GM21447 (cell line): ENCODE results near the gene GPATCH2.
"Not testable (repeated sequence)": the region's sequence is repeated elsewhere in the genome, so short reads cannot be mapped to it uniquely, and the experiment has no call there.

Source experiments
- ATAC-seq: cut with Tn5 transposase; IDR thresholded peaks from one replicate; pipeline ENCODE4 v1.9.1; 2021; ENCODE audit not compliant: unreplicated experiment

GPATCH2 gene

GRCh38 chr1:217453816-217454215 lies 177.1 kb downstream of the GPATCH2 start:
- no peak for ATAC-seq

DNA sequence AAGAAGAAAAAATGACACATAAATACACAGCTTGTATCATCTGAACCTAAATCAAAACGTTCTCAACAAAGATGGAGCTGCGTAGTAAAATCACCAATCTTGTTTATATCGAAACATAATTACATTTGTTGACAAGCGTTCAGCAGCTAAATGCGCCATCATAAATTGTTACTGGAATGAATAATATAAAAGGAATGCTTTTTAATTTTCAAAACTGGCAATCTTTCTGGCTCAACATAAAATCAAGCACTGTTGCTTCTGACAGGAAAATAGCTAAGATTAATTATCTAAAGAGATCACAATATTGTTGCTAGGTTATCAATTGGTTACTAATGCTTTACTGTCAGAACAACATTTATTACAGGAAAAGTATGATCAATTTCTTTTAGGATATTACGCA lies 181.5 kb downstream of the GPATCH2 start:
- no peak for ATAC-seq

GRCh38 chr1:217443845-217444244 lies 187.0 kb downstream of the GPATCH2 start:
- no peak for ATAC-seq

GRCh38 chr1:217437376-217437775 lies 193.5 kb downstream of the GPATCH2 start:
- ATAC-seq, result no peak

DNA sequence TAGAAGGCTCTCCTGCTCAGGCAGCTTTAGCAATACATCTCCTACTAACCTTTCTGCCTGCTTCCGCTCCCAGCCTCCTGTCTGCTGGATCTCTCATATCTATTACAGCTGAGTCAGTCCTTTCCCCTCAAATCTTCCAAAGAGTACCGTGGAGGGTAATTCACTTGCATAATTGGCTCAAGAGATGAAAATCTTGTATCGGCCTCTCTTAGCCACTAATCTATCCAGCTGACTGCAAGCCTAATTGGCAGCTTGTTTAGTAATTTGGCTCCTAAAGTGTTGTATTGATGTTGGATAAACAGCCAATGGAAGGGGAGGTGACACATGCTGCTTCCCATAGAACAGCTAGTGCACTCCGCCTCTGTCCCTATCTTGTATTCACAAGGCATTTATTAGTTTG lies 195.7 kb downstream of the GPATCH2 start:
- no peak for ATAC-seq

GRCh38 chr1:217433664-217434063 lies 197.2 kb downstream of the GPATCH2 start:
- no peak for ATAC-seq

DNA sequence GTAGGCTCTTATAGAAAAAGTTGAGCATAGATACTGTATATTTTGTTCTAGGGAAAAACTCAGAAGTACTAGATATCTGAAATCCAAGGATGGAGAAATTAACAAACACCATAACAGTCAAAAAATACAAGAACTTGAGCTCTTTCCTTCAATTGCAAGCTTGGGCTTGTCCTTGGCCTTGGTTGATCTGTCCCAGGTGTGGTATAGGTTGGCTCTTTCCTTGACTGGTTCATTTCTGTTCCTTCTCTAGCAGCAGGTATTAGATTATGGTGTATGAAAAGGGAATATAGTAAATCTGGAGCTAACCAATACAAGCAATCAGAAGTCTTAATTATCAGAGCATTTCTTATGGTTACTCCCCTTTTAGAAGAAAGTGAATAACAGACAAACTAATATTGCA lies 198.6 kb downstream of the GPATCH2 start:
- ATAC-seq, result no peak

DNA sequence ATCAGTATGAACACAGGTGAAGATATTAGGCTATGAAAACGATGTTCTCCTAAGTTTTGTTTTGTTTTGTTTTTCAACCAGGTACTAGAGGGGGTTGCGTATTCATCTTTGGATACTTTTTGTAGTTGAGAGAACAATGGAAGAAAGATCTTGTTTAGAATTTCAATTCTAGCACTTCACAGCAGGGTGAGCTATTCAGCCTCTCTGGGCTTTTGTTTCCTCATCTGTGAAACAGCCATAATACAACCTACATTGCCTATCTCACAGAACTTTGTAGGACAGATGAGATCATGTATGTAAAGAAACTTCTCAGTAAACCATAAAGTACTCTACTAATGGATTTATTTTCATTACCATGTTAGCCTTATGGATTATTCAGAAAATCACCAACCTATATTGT lies 199.5 kb downstream of the GPATCH2 start:
- ATAC-seq, result no peak

DNA sequence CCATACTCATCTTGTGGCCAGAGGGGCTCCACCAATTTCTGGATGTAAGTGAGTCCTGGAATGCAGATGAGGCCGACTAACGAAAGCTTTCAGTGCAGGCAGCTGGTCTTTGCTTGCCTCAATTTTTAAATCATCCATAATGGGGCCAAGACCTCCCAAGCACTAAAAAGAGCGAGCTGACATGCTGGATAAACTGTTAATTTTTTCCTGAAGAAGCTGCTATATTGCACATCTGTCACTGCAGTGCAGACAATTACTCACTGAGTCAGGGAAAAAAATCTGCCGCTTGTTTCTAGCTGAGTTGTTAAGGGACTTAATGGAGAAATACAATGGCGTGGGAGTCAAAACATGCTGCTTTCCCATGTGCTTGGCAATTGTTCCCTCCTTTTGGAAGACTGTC lies 205.5 kb downstream of the GPATCH2 start:
- ATAC-seq, result no peak

DNA sequence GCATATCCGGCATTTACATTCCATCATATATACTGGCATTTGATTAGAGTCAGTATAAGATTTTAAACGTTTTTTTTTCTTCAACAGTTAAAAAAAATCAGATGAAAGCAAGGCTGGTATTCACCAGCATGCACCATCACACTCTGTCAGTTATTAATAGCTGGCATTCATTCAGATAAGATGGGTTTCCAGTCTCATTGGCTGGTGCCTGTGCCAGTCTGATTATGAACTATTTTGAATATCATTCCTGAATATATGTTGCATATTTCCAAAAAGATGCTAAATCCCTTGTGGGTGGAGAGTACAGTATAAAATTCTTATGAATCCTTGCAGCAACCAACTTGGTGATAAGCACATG lies 211.7 kb downstream of the GPATCH2 start:
- no peak for ATAC-seq

DNA sequence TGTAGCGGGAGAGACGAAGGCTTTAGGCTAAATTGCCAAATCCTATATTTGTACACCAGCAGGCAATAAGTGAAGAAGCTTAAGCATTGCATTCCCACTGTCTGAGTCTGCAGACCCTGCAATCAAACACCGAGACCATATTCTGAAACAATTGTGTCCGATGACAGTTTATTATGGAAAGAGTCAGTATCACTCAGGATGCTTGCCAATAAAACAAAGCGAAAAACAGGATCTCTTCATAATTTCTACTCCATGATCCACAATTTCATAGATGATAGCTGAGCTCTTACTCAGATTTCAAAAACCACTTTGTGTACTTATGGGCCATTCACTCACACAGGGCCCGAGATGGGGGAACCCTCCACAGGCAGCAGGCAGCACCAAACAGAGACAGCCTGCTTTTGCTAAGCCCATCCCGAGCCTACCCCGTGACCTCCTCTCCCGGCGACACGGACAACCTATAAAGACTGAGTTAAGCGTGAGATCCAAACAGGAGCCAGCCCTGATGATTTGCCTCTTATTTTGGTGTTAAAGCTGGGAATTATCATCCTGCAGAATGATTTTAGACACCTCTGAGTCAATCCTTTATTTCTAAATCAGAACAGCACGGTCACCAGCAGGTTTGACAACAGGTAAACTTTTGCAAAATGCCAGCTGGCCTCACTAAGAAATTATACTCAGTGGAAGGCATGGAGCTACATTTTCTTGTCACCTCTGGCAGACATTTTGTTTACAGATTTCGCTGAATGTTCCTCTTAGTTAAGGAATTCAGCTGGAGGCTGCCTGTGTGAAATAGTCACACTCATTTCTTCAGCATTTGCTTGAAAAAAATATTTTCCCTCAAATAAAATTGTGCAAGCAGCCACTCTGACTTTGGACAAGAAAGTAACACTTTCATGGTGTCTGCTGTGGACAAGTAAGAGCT lies 212.4 kb downstream of the GPATCH2 start:
- ATAC-seq, result no peak

GRCh38 chr1:217417363-217417762 lies 213.5 kb downstream of the GPATCH2 start:
- ATAC-seq, result no peak

DNA sequence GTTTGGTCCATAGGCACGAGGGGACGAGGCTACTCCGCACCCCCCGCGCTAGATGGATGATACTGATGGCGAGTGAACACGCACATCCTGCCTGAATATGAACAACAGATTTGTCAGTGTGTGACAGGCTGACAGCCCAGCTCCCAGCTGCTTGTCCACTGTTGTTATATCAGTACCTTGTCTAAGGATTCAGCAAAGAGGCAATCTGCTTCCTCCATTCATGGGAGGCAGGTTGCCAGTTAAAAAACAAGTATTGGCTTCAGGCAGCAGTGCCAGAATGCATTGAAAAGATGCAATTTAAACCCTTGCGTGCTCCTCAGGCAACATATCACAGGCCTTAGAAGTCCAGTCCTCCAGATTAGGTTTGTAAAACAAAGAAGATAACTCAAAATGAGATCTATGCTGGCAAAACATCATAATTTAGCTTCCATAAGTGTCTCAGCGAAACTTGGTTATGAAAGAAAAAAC lies 223.3 kb downstream of the GPATCH2 start:
- ATAC-seq, result no peak

DNA sequence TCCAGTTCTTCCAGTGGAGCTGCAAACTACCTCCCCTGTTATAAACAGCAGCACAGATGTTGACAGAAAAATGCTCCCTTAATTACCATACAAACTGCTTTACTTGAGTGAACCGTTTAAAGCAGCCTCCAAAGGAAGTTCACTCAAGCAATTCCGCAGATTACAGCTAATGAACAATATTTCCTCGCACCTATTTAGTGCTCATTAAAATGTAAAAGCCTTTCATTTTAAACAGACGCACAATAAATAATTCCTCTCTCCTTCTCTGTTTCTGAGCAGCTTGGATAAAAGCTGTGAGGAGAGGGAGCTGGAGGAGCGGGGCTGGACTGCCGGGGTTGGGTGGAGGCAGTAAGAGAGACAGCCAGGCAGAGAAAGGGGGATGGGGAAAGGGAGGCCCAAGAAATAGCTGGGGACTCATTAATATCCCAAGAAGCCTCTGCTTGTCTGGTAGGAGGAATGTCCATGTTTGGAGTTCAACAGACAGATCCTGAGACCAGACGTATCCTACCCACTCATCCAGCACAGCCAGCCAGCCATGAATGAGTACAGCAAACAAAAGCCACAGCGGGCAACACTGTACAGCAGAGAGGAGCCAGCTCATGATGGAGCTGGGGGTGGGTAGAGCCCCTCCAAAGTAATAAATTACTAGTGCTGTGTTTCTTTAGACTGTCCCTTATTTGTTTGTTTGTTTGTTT lies 227.7 kb downstream of the GPATCH2 start:
- ATAC-seq, result no peak

DNA sequence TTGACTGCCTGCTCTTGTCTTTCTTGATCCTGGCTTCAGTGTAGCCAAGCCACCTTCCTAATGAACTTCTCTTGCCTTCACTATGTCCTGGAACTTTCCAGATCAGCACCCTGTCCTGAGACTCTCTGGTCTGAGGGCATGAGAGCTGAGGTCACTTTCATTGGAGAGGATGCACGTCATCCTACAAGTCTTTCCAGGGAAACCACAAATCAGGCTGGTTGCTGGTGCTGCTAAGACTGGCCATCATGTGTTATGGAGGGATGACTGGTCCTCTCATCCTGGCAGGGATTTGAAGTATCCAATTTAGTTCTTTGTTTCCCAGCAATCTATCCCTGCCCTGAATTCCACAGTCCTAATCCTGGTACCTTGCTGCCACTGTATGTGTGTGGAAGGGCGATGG lies 228.6 kb downstream of the GPATCH2 start:
- ATAC-seq, result no peak

GRCh38 chr1:217393896-217394295 lies 237.0 kb downstream of the GPATCH2 start:
- ATAC-seq, result no peak

- ATAC-seq, result no peak
Measured at GRCh38 chr1:217392441-217392840, 238.4 kb downstream of the GPATCH2 start.

DNA sequence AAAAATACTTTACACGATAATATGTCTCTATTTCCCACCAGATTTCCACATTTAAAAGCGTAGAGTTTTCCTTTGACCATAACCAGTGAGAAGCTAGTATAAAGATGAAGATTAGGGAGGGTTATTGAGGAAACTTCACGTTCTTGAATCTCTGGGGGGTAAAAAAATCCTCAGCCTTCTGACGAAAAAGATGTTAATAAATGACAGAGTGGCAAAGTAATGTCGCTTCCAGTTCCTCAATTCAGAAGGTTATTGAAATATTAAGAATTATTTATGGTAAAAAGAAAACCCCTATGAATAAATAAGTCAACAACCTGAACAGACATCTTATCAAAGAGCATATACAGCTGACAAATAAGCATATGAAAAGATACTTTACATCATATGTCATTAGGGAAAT lies 241.0 kb downstream of the GPATCH2 start:
- ATAC-seq, result no peak

- no peak for ATAC-seq
Measured at GRCh38 chr1:217388522-217389065, 242.3 kb downstream of the GPATCH2 start.

- not testable (repeated sequence) for ATAC-seq
Measured at GRCh38 chr1:217381773-217382172, 249.1 kb downstream of the GPATCH2 start.

- not testable (repeated sequence) for ATAC-seq
Measured at GRCh38 chr1:217379804-217380203, 251.1 kb downstream of the GPATCH2 start.

GRCh38 chr1:217379336-217379735 lies 251.6 kb downstream of the GPATCH2 start:
- ATAC-seq, result no peak
